Vagina (tissue), 2 donors: ENCODE measurements around the gene TVP23C. TPM values are rescaled to one million over a fixed set of nuclear protein-coding genes. Genes with fewer than 3 reads are reported as not detected.

Experiments
- DNase-seq, 2 donors: peaks; one replicate each; pipeline ENCODE4 v3.0.0-alpha.2; 2017; ENCODE audit errors: extremely low spot score in 2 of 2
- H3K27ac ChIP-seq: fragments of 200-600 bp; sonication (generic); one replicate; pipeline ENCODE4 v1.5.1; 2019
- H3K27me3 ChIP-seq: fragments of 200-600 bp; sonication (generic); one replicate; pipeline ENCODE4 v1.5.1; 2019
- H3K36me3 ChIP-seq, 2 donors: fragments of 200-600 bp; sonication (generic); one replicate each; pipeline ENCODE4 v1.5.1; 2017 to 2019
- H3K4me1 ChIP-seq: fragments of 200-600 bp; sonication (generic); one replicate; pipeline ENCODE4 v1.5.1; 2019
- H3K4me3 ChIP-seq, 2 donors: fragments of 200-600 bp; sonication (generic); 1 replicate in 1 of 2; 2 replicates in 1 of 2; pipeline ENCODE4 v1.5.1; 2016 to 2019
- H3K9me3 ChIP-seq: fragments of 200-600 bp; sonication (generic); one replicate; pipeline ENCODE4 v1.5.1; 2019
- CTCF ChIP-seq, 3 experiments: fragments of 450-650 bp in 2 of 3; fragments of 200-600 bp in 1 of 3; sonication (generic) in 1 of 3; IDR thresholded peaks; one replicate each; pipeline ENCODE4 v1.5.1; 2017 to 2019; ENCODE audit warnings: antibody characterized with exemption in 3 of 3, mild to moderate bottlenecking in 2 of 3, moderate library complexity in 2 of 3
- POLR2A ChIP-seq, 2 donors: fragments of 450-650 bp; IDR thresholded peaks; one replicate each; pipeline ENCODE4 v1.6.1; 2017; ENCODE audit warnings: antibody characterized with exemption in 2 of 2, mild to moderate bottlenecking in 2 of 2, moderate library complexity in 2 of 2
- POLR2AphosphoS5 ChIP-seq, 2 donors: sonication (generic); formaldehyde crosslinking; IDR thresholded peaks; one replicate each; pipeline ENCODE4 v1.9.0; 2017; ENCODE audit warnings: antibody characterized with exemption in 2 of 2, mild to moderate bottlenecking in 2 of 2, low read depth in 1 of 2; ENCODE audit not compliant: insufficient read depth in 1 of 2
- intact Hi-C: fragments of 100-400 bp; cut with DNase I; formaldehyde crosslinking; loops from one replicate; pipeline ENCODE4 v1.15.1; 2023
- total RNA-seq: library from RNA; depleted of rRNA; stranded (reverse); fragments of >200 nt; gene quantifications from one replicate; pipeline ENCODE4 v1.2.3, GENCODE V29; 2016

TVP23C gene
- total RNA-seq, 1 donor from 2014 or later = 30.2 TPM

- DNase-seq = no peak
These were observed 47.1 kb downstream of the TVP23C start for GRCh38 chr17:15516150-15516549.

GRCh38 chr17:15514469-15514868 is 48.8 kb downstream of the TVP23C start:
- Histone ChIP-seq H3K9me3 (no peaks in the 10 kb centered on the region), H3K27me3 (no peaks in the 10 kb centered on the region), H3K4me3 (no peak overlapping the region), H3K27ac (peak overlapping the region; percentile 89), H3K36me3 (peaks cover 0 to 10% of the 10 kb centered on the region in 2 donors), H3K4me1 (peaks cover 28% of the 10 kb centered on the region)
- no peak for TF ChIP-seq POLR2A (IDR thresholded peaks at IDR 0.05)
- TF ChIP-seq POLR2AphosphoS5 (IDR thresholded peaks at IDR 0.05; ENCODE audit: insufficient read depth in 1 of 2, low read depth in 1 of 2) = no peak
- TF ChIP-seq CTCF (IDR thresholded peaks at IDR 0.05) = no peak
- no peak for DNase-seq
- intact Hi-C loops = no loop called here

More at GRCh38 chr17:15516150-15516549, 47.1 kb downstream of the TVP23C start:
- Histone ChIP-seq H3K27me3 (no peaks in the 10 kb centered on the region), H3K4me1 (peaks cover 18% of the 10 kb centered on the region), H3K9me3 (no peaks in the 10 kb centered on the region), H3K4me3 (no peak overlapping the region), H3K36me3 (peaks cover 0 to 10% of the 10 kb centered on the region in 2 donors), H3K27ac (no peak overlapping the region)
- TF ChIP-seq POLR2AphosphoS5 (IDR thresholded peaks at IDR 0.05; ENCODE audit: insufficient read depth in 1 of 2, low read depth in 1 of 2) (no peak), POLR2A (IDR thresholded peaks at IDR 0.05) (no peak), CTCF (IDR thresholded peaks at IDR 0.05) (no peak)
- intact Hi-C loops = no loop called here

- peaks cover 30% of the 10 kb centered on the region for H3K4me1 ChIP-seq
- H3K36me3 ChIP-seq = peaks cover 0 to 10% of the 10 kb centered on the region in 2 donors
- no peak overlapping the region for H3K4me3 ChIP-seq
- H3K27me3 ChIP-seq = no peaks in the 10 kb centered on the region
- H3K27ac ChIP-seq = peak overlapping the region; percentile 89
- no peaks in the 10 kb centered on the region for H3K9me3 ChIP-seq
- DNase-seq = peak in 1 of 2 donors; percentile 74
- TF ChIP-seq POLR2A (IDR thresholded peaks at IDR 0.05) (no peak), POLR2AphosphoS5 (IDR thresholded peaks at IDR 0.05; ENCODE audit: insufficient read depth in 1 of 2, low read depth in 1 of 2) (no peak), CTCF (IDR thresholded peaks at IDR 0.05) (no peak)
- intact Hi-C loops = no loop called here
These were observed 49.3 kb downstream of the TVP23C start for GRCh38 chr17:15513856-15514459.

- no peak overlapping the region for H3K4me3 ChIP-seq
- H3K9me3 ChIP-seq = no peaks in the 10 kb centered on the region
- peak overlapping the region; percentile 89 for H3K27ac ChIP-seq
- peaks cover 30% of the 10 kb centered on the region for H3K4me1 ChIP-seq
- TF ChIP-seq POLR2A (IDR thresholded peaks at IDR 0.05) (no peak), CTCF (IDR thresholded peaks at IDR 0.05) (no peak), POLR2AphosphoS5 (IDR thresholded peaks at IDR 0.05; ENCODE audit: insufficient read depth in 1 of 2, low read depth in 1 of 2) (peak in 1 of 2 donors; percentile 17)
- no peaks in the 10 kb centered on the region for H3K27me3 ChIP-seq
- intact Hi-C loops = no loop called here
- peak in 1 of 2 donors; percentile 65 for DNase-seq
- H3K36me3 ChIP-seq = peaks cover 0 to 10% of the 10 kb centered on the region in 2 donors
These were observed 50.1 kb downstream of the TVP23C start for GRCh38 chr17:15513058-15513791.
